Vagina (tissue), 2 donors: Measurements from ENCODE around the gene ASIC5. TPM values are rescaled to one million over a fixed set of nuclear protein-coding genes. Genes with fewer than 3 reads are reported as not detected.

ENCODE experiments used
- DNase-seq, 2 donors: peaks; one replicate each; pipeline ENCODE4 v3.0.0-alpha.2; 2017; ENCODE audit errors: extremely low spot score in 2 of 2
- H3K27ac ChIP-seq: fragments of 200-600 bp; sonication (generic); one replicate; pipeline ENCODE4 v1.5.1; 2019
- H3K27me3 ChIP-seq: fragments of 200-600 bp; sonication (generic); one replicate; pipeline ENCODE4 v1.5.1; 2019
- H3K36me3 ChIP-seq, 2 donors: fragments of 200-600 bp; sonication (generic); one replicate each; pipeline ENCODE4 v1.5.1; 2017 to 2019
- H3K4me1 ChIP-seq: fragments of 200-600 bp; sonication (generic); one replicate; pipeline ENCODE4 v1.5.1; 2019
- H3K4me3 ChIP-seq, 2 donors: fragments of 200-600 bp; sonication (generic); 1 replicate in 1 of 2; 2 replicates in 1 of 2; pipeline ENCODE4 v1.5.1; 2016 to 2019
- H3K9me3 ChIP-seq: fragments of 200-600 bp; sonication (generic); one replicate; pipeline ENCODE4 v1.5.1; 2019
- POLR2A ChIP-seq, 2 donors: fragments of 450-650 bp; IDR thresholded peaks; one replicate each; pipeline ENCODE4 v1.6.1; 2017; ENCODE audit warnings: antibody characterized with exemption in 2 of 2, mild to moderate bottlenecking in 2 of 2, moderate library complexity in 2 of 2
- POLR2AphosphoS5 ChIP-seq, 2 donors: sonication (generic); formaldehyde crosslinking; IDR thresholded peaks; one replicate each; pipeline ENCODE4 v1.9.0; 2017; ENCODE audit warnings: antibody characterized with exemption in 2 of 2, mild to moderate bottlenecking in 2 of 2, low read depth in 1 of 2; ENCODE audit not compliant: insufficient read depth in 1 of 2
- intact Hi-C: fragments of 100-400 bp; cut with DNase I; formaldehyde crosslinking; loops from one replicate; pipeline ENCODE4 v1.15.1; 2023
- total RNA-seq: library from RNA; depleted of rRNA; stranded (reverse); fragments of >200 nt; gene quantifications from one replicate; pipeline ENCODE4 v1.2.3, GENCODE V29; 2016
- TF ChIP-seq, protein P1 (sequence below), 3 experiments: fragments of 450-650 bp in 2 of 3; fragments of 200-600 bp in 1 of 3; sonication (generic) in 1 of 3; IDR thresholded peaks; one replicate each; pipeline ENCODE4 v1.5.1; 2017 to 2019; ENCODE audit warnings: antibody characterized with exemption in 3 of 3, mild to moderate bottlenecking in 2 of 3, moderate library complexity in 2 of 3

The ASIC5 gene
- total RNA-seq, 1 donor from 2014 or later, result not detected

GRCh38 chr4:155881555-155881954, 15.5 kb upstream of the ASIC5 start:
- TF ChIP-seq POLR2A (IDR thresholded peaks at IDR 0.05) (no peak), POLR2AphosphoS5 (IDR thresholded peaks at IDR 0.05; ENCODE audit: insufficient read depth in 1 of 2, low read depth in 1 of 2) (no peak)
- TF ChIP-seq, protein P1, sequence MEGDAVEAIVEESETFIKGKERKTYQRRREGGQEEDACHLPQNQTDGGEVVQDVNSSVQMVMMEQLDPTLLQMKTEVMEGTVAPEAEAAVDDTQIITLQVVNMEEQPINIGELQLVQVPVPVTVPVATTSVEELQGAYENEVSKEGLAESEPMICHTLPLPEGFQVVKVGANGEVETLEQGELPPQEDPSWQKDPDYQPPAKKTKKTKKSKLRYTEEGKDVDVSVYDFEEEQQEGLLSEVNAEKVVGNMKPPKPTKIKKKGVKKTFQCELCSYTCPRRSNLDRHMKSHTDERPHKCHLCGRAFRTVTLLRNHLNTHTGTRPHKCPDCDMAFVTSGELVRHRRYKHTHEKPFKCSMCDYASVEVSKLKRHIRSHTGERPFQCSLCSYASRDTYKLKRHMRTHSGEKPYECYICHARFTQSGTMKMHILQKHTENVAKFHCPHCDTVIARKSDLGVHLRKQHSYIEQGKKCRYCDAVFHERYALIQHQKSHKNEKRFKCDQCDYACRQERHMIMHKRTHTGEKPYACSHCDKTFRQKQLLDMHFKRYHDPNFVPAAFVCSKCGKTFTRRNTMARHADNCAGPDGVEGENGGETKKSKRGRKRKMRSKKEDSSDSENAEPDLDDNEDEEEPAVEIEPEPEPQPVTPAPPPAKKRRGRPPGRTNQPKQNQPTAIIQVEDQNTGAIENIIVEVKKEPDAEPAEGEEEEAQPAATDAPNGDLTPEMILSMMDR (IDR thresholded peaks at IDR 0.05), result no peak
- Histone ChIP-seq H3K27ac (no peak overlapping the region), H3K27me3 (no peaks in the 10 kb centered on the region), H3K4me3 (no peak overlapping the region), H3K4me1 (no peaks in the 10 kb centered on the region), H3K9me3 (no peaks in the 10 kb centered on the region), H3K36me3 (no peaks in the 10 kb centered on the region)
- no peak for DNase-seq
- intact Hi-C loops, result no loop called here

GRCh38 chr4:155879767-155880166, 13.7 kb upstream of the ASIC5 start:
- no peaks in the 10 kb centered on the region for H3K4me1 ChIP-seq
- TF ChIP-seq POLR2A (IDR thresholded peaks at IDR 0.05) (no peak), POLR2AphosphoS5 (IDR thresholded peaks at IDR 0.05; ENCODE audit: insufficient read depth in 1 of 2, low read depth in 1 of 2) (no peak)
- TF ChIP-seq, protein P1 (IDR thresholded peaks at IDR 0.05), result no peak

GRCh38 chr4:155878611-155879010, 12.5 kb upstream of the ASIC5 start:
- TF ChIP-seq POLR2A (IDR thresholded peaks at IDR 0.05) (no peak), POLR2AphosphoS5 (IDR thresholded peaks at IDR 0.05; ENCODE audit: insufficient read depth in 1 of 2, low read depth in 1 of 2) (no peak)
- TF ChIP-seq, protein P1 (IDR thresholded peaks at IDR 0.05), result no peak
- Histone ChIP-seq H3K27ac (no peak overlapping the region), H3K4me1 (no peaks in the 10 kb centered on the region), H3K4me3 (no peak overlapping the region), H3K9me3 (no peaks in the 10 kb centered on the region), H3K27me3 (no peaks in the 10 kb centered on the region), H3K36me3 (no peaks in the 10 kb centered on the region)
- no peak for DNase-seq
- intact Hi-C loops, result no loop called here

More at GRCh38 chr4:155879767-155880166, 13.7 kb upstream of the ASIC5 start:
- intact Hi-C loops, result no loop called here
- Histone ChIP-seq H3K9me3 (no peaks in the 10 kb centered on the region), H3K36me3 (no peaks in the 10 kb centered on the region), H3K27me3 (no peaks in the 10 kb centered on the region), H3K4me3 (no peak overlapping the region), H3K27ac (no peak overlapping the region)
- DNase-seq, result no peak

- Histone ChIP-seq H3K4me1 (no peaks in the 10 kb centered on the region), H3K27ac (no peak overlapping the region), H3K27me3 (no peaks in the 10 kb centered on the region), H3K9me3 (no peaks in the 10 kb centered on the region), H3K36me3 (no peaks in the 10 kb centered on the region), H3K4me3 (no peak overlapping the region)
- no peak for TF ChIP-seq POLR2A (IDR thresholded peaks at IDR 0.05)
- TF ChIP-seq, protein P1 (IDR thresholded peaks at IDR 0.05), result no peak
- no peak for TF ChIP-seq POLR2AphosphoS5 (IDR thresholded peaks at IDR 0.05; ENCODE audit: insufficient read depth in 1 of 2, low read depth in 1 of 2)
- intact Hi-C loops, result no loop called here
- no peak for DNase-seq
These were observed 11.9 kb upstream of the ASIC5 start for GRCh38 chr4:155877971-155878370.

- no peak for DNase-seq
- H3K36me3 ChIP-seq, result no peaks in the 10 kb centered on the region
- intact Hi-C loops, result no loop called here
- no peak overlapping the region for H3K27ac ChIP-seq
- H3K27me3 ChIP-seq, result no peaks in the 10 kb centered on the region
- H3K4me1 ChIP-seq, result no peaks in the 10 kb centered on the region
- H3K4me3 ChIP-seq, result no peak overlapping the region
- H3K9me3 ChIP-seq, result no peaks in the 10 kb centered on the region
- TF ChIP-seq, protein P1 (IDR thresholded peaks at IDR 0.05), result no peak
- TF ChIP-seq POLR2AphosphoS5 (IDR thresholded peaks at IDR 0.05; ENCODE audit: insufficient read depth in 1 of 2, low read depth in 1 of 2) (no peak), POLR2A (IDR thresholded peaks at IDR 0.05) (no peak)
These were observed 9.8 kb upstream of the ASIC5 start for GRCh38 chr4:155875878-155876277.
